Brain microvascular endothelial cell (primary cell): Measurements from ENCODE around the gene ZNF254.

Experiments used
- DNase-seq: peaks from one replicate; pipeline ENCODE4 v3.0.0-alpha.2; 2020
- H3K27ac ChIP-seq: fragments of 250-450 bp; sonication (Bioruptor Pico); 2 replicates; pipeline ENCODE4 v1.5.1; 2020; ENCODE audit warnings: mild to moderate bottlenecking, moderate library complexity
- H3K27me3 ChIP-seq: fragments of 250-450 bp; sonication (Bioruptor Pico); replicated peaks from 2 replicates; pipeline ENCODE4 v1.5.1; 2020; ENCODE audit warnings: mild to moderate bottlenecking
- H3K36me3 ChIP-seq: fragments of 250-450 bp; sonication (Bioruptor Pico); replicated peaks from 2 replicates; pipeline ENCODE4 v1.5.1; 2020; ENCODE audit warnings: mild to moderate bottlenecking
- H3K4me3 ChIP-seq: 2 replicates; pipeline ENCODE4 v1.5.1; 2011; ENCODE audit warnings: low read depth, mild to moderate bottlenecking, control low read depth, low read length, moderate library complexity
- CTCF ChIP-seq: IDR thresholded peaks from 2 replicates; pipeline ENCODE4 v1.5.1; 2011; ENCODE audit warnings: low read depth, mild to moderate bottlenecking, moderate library complexity, low read length, control low read depth, inconsistent platforms; ENCODE audit errors: missing control alignments
- in situ Hi-C: cut with HindIII; loops from 2 replicates; pipeline ENCODE4 v1.10.0; 2017; ENCODE audit warnings: low sequenced_read_pairs, low pct_ligation_motif_present

Gene ZNF254

DNA sequence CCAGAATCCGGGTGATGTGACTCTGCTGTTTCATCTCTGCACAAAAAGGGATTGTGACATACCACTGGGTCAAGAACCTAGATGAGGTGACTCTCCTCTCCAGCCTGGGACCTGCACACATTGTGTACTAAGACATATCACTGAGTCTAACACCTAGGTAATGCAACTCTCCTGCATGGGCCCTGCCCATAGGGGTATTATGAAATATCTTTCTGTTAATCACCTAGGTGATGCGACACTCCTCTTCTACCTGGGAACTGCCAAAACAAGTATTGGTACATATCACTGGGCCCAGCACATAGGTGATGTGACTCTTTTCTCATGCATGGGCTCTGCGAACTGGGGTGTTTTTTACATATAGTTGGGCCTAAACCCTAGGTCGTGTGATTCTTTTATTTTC lies 35.5 kb upstream of the ZNF254 start:
- no peak overlapping the region for H3K27ac ChIP-seq
- H3K27me3 ChIP-seq = no peaks in the 10 kb centered on the region
- no peak for DNase-seq
- no peak overlapping the region for H3K4me3 ChIP-seq
- peaks cover 59% of the 10 kb centered on the region for H3K36me3 ChIP-seq
- in situ Hi-C loops = no loop called here
- TF ChIP-seq CTCF = no peak

DNA sequence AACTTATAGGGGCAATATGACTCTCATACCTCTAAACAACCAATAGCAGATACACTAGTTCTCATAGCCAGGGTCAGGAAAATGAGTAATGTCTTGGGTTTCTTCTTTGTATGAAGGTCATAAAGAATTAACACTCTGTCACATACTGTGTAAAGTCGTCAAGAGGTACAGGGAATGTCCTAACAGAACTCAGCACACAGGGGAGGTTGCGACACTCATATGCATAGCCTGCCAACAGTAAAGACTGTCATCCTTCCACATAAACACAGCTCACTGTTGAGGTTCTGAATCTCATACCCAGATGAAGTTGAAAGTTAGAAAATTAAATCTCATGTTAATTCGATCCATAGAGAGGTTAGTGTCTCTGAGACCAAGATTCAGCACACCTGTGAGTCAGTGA lies 34.2 kb upstream of the ZNF254 start:
- Histone ChIP-seq H3K4me3 (no peak overlapping the region), H3K27me3 (no peaks in the 10 kb centered on the region), H3K36me3 (peaks cover 58% of the 10 kb centered on the region), H3K27ac (no peak overlapping the region)
- DNase-seq = no peak
- no peak for TF ChIP-seq CTCF
- in situ Hi-C loops = no loop called here

DNA sequence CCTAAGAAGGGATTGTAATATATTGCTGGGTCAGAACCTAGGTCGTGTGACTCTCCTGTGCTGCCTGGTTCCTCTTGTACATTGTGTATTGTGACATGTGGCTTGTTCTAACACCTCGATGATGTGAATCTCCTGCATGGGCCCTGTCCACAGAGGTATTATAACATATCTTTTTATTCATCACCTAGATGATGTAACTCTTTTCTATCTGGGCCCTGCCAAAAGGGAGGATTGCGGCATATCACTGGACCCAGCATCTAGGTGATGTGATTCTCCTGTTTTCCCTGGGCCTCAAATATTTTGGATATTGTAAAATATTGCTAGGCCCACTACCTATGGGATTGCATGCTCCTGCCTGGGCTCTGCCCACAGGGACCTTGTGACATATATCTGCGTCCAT lies 33.4 kb upstream of the ZNF254 start:
- no peak for TF ChIP-seq CTCF
- H3K36me3 ChIP-seq = peaks cover 56% of the 10 kb centered on the region
- in situ Hi-C loops = no loop called here
- DNase-seq = no peak
- H3K27ac ChIP-seq = no peak overlapping the region
- H3K4me3 ChIP-seq = no peak overlapping the region
- no peaks in the 10 kb centered on the region for H3K27me3 ChIP-seq

GRCh38 chr19:24054044-24054935 lies 32.7 kb upstream of the ZNF254 start:
- Histone ChIP-seq H3K27me3 (no peaks in the 10 kb centered on the region), H3K36me3 (peaks cover 53% of the 10 kb centered on the region), H3K4me3 (no peak overlapping the region), H3K27ac (peak overlapping the region; percentile 53)
- no peak for TF ChIP-seq CTCF
- in situ Hi-C loops = no loop called here
- DNase-seq = peak; percentile 83

DNA sequence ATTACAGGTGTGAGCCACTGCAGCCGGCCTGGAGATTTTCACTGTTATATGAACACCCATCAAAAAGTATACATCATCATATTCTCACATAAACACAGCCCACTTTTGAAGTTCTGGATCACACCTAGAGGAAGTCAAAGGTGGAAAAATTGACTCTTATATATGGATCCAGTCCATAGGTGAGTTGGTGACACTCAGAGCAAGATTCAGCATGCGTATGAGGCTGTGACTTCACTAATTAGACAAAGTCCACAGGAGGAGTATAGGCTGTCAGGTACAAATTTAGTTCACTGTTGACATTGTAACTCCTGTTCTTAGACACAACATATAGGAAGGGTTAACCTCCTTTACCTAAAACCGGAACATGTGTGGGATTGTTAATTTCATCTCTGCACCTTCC lies 31.4 kb upstream of the ZNF254 start:
- no peaks in the 10 kb centered on the region for H3K27me3 ChIP-seq
- no peak for DNase-seq
- H3K27ac ChIP-seq = no peak overlapping the region
- in situ Hi-C loops = no loop called here
- peaks cover 52% of the 10 kb centered on the region for H3K36me3 ChIP-seq
- no peak overlapping the region for H3K4me3 ChIP-seq
- TF ChIP-seq CTCF = no peak

- TF ChIP-seq CTCF = no peak
- H3K36me3 ChIP-seq = peaks cover 41% of the 10 kb centered on the region
- no peak overlapping the region for H3K27ac ChIP-seq
- no peaks in the 10 kb centered on the region for H3K27me3 ChIP-seq
- in situ Hi-C loops = no loop called here
- no peak overlapping the region for H3K4me3 ChIP-seq
- DNase-seq = no peak
Observed at GRCh38 chr19:24057144-24057543, 29.8 kb upstream of the ZNF254 start.
